A549 (cell line): Measurements from ENCODE around the gene SIGLECL1.
"Not testable (repeated sequence)": the region's sequence is repeated elsewhere in the genome, so short reads cannot be mapped to it uniquely, and the experiment has no call there.

Source experiments
- BCL3 ChIP-seq: fragments of >200 bp; sonication (Bioruptor Twin); formaldehyde crosslinking; IDR thresholded peaks from 3 replicates; pipeline ENCODE4 v1.6.1; 2016
- CEBPB ChIP-seq, 2 experiments: fragments of >200 bp in 1 of 2; sonication (Bioruptor Twin) in 1 of 2; formaldehyde crosslinking in 1 of 2; IDR thresholded peaks; 2 replicates each; pipeline ENCODE4 v1.6.1; 2012 to 2016
- EP300 ChIP-seq, 2 experiments: fragments of >200 bp; sonication (Bioruptor Twin); formaldehyde crosslinking; IDR thresholded peaks; 2 replicates in 1 of 2; 3 replicates in 1 of 2; pipeline ENCODE4 v1.6.1; 2016 to 2017
- HDAC2 ChIP-seq: fragments of 200-600 bp; sonication (generic); IDR thresholded peaks from 2 replicates; pipeline ENCODE4 v1.6.1; 2016
- HOXB5 ChIP-seq: fragments of 250-450 bp; sonication (Bioruptor Pico); IDR thresholded peaks from 2 replicates; pipeline ENCODE4 v1.5.0; 2020; ENCODE audit warnings: mild to moderate bottlenecking, moderate library complexity
- JUN ChIP-seq, 2 experiments: fragments of >200 bp; sonication (Bioruptor Twin); formaldehyde crosslinking; IDR thresholded peaks; 2 replicates in 1 of 2; 3 replicates in 1 of 2; pipeline ENCODE4 v1.6.1; 2016 to 2017
- MYC ChIP-seq: IDR thresholded peaks from 2 replicates; pipeline ENCODE4 v1.6.1; 2012; ENCODE audit warnings: mild to moderate bottlenecking, inconsistent platforms, low read length, improper control_type of control experiment, borderline replicate concordance
- RCOR1 ChIP-seq: fragments of 150-350 bp; IDR thresholded peaks from 2 replicates; pipeline ENCODE4 v1.6.1; 2014; ENCODE audit warnings: antibody characterized with exemption, low read length, low read depth
- ZC3H11A ChIP-seq: fragments of 450-650 bp; IDR thresholded peaks from 2 replicates; pipeline ENCODE4 v1.6.1; 2014; ENCODE audit warnings: antibody characterized with exemption, mild to moderate bottlenecking
- TF ChIP-seq, protein P1 (sequence below): fragments of >200 bp; sonication (Bioruptor Twin); formaldehyde crosslinking; IDR thresholded peaks from 3 replicates; pipeline ENCODE4 v1.5.1; 2016

DNA sequence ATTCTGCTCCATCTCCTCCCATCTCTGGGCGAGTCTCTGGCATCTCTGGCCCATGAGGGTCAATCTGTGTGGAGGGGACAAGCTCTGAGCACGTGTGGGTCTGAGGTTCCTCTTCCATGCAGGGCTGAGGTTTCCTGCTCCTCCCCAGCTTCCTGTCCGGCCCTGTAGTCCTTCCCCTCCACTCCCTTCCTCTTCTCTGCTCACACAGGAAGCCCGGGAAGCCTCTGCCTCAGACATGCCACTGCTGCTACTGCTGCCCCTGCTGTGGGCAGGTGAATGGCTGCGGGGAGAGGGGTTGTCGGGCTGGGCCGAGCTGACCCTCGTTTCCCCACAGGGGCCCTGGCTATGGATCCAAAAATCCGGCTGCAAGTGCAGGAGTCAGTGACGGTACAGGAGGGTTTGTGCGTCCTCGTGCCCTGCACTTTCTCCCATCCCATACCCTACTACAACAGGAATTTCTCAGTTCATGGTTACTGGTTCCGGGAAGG, 40.0 kb upstream of the SIGLECL1 start:
- TF ChIP-seq MYC; HDAC2; RCOR1; EP300 (IDR thresholded peaks at IDR 0.05); BCL3; JUN (IDR thresholded peaks at IDR 0.05); ZC3H11A; CEBPB (IDR thresholded peaks at IDR 0.05); HOXB5: not testable (repeated sequence)
- TF ChIP-seq, protein P1, sequence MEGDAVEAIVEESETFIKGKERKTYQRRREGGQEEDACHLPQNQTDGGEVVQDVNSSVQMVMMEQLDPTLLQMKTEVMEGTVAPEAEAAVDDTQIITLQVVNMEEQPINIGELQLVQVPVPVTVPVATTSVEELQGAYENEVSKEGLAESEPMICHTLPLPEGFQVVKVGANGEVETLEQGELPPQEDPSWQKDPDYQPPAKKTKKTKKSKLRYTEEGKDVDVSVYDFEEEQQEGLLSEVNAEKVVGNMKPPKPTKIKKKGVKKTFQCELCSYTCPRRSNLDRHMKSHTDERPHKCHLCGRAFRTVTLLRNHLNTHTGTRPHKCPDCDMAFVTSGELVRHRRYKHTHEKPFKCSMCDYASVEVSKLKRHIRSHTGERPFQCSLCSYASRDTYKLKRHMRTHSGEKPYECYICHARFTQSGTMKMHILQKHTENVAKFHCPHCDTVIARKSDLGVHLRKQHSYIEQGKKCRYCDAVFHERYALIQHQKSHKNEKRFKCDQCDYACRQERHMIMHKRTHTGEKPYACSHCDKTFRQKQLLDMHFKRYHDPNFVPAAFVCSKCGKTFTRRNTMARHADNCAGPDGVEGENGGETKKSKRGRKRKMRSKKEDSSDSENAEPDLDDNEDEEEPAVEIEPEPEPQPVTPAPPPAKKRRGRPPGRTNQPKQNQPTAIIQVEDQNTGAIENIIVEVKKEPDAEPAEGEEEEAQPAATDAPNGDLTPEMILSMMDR: not testable (repeated sequence)
